DMS114 treated with DMSO at 0.1 percent for 48 hours (cell line): ENCODE measurements around the gene CUTC.

ENCODE experiments used
- DNase-seq: peaks from one replicate; lab custom pipeline; 2025; ENCODE audit not compliant: unreplicated experiment; lab: John Stamatoyannopoulos, UW

The CUTC gene

GRCh38 chr10:99782447-99783286 is 50.6 kb downstream of the CUTC start, which contains the start of gene ABCC2:
ABCC2 (plus strand) TSS chr10:99782640; CDS start chr10:99782845, 205 bp downstream.
- no peak for DNase-seq

- DNase-seq = no peak
These were observed 52.1 kb downstream of the CUTC start for GRCh38 chr10:99784016-99784726.

DNA sequence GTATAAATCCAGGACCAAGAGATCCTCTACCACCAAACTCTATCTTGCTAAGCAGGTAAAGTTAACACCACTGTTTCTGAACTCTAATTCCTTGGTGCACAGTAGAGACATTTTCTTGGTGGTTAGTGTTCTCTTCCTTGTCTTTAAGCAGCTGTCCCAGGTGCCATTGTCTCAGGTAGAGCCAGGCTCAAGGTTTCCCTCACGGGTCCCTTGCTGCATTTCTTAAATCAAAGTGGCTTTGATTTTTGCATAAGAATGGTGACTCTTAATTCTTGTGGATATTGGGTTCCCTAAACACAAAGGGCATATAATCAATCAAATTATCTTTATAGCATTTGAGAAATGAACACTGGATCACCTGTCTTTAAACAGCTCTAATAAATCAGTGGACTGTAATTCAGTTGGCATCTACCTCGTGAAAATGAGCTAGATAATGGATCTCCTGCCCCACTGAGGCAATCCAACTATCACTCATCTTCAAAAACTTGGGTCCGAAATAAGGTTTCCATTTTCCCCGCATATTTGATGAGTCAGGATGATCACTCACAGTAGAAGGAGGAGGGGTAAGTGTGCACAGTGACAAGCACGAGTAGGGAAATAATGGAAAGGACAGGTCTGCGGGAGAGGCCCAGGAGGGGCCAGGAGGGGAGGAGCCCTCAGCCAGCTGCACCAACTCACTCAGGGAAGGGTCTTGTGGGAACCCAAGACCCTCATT is 52.9 kb downstream of the CUTC start:
- DNase-seq = no peak

DNA sequence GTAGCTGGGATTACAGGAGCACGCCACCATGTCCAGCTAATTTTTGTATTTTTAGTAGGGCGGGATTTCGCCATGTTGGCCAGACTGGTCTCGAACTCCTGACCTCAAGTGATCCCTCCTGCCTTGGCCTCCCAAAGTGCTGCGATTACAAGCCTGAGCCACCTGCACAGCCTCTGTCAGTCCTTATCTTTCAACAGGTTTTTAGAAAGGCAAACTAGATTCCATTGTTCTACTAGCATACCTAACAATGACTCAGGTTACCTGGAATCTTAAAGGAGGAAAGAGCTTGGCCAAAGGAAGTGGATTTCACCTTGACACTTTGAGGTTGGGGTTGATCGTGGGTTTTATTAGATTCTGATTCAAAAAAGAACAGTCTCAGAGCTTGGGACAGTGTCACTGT is 53.6 kb downstream of the CUTC start:
- DNase-seq = no peak

DNA sequence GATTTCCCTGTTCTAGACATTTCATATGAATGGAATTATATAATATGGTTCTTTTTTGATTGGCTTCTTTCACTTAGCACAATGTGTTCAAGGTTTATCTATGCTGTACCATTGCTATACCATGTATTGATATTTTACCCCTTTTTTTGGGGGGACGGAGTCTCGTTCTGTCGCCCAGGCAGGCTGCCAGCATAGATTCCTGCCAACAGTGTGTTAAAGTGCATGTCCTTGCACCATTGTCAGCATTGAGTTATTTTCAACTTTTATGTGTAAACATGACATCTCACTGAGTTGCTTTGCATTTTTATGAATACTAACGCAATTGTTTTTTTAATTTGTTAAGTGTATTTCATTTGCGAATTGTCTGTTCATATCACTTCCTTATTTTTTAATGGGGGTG is 55.3 kb downstream of the CUTC start:
- DNase-seq = no peak

GRCh38 chr10:99787782-99788445 is 55.9 kb downstream of the CUTC start:
- DNase-seq = no peak

DNA sequence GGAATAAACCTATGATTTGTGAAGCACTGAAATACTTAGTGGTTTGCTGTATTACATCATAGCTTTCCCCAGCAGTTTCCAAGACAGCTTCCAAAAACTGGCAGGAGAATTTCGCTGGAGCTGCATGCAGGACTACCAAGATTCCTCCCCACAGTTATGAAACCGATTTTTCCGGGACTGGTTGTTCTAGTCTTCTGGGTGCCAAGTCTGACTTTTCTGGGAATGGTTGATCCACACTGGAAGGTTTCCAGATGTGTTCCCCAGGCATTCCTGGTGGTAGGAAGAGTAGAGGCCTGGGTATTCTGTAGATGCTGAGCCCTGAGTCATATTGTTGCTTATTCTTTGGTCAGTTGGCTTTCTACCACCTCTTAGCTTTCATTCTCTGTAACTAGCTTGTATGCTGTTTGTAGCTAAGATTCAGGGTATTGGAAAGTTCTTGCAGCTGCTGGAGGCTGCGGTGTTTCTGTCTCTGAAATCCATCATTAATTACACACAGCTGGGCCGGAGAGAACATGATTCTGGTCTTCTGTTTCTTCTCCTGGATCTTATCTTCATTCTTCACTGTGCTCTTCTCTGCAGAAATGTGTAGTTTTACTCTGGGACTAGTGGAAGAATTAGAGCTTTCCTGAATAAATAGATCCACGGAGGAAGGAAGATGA is 56.7 kb downstream of the CUTC start:
- DNase-seq = no peak

DNA sequence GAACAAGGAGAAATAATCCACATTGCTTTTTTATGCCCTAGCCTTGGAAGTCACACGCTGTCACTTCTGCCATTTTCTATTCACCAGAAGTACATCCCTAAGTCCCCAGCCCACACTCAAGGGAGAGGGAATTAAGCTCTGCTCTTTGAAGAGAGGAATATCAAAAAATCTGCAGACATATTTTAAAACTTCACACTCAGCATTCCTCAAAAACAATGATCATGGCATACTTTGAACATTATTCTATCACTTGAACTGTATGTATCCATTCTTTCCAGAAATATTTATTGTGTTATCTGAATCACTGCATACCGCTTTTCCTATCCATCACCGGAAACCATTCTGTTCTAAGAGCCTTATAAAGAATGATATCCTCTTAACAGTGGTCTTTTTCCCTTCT is 59.8 kb downstream of the CUTC start:
- no peak for DNase-seq

GRCh38 chr10:99793819-99794218 is 61.8 kb downstream of the CUTC start:
- DNase-seq = no peak

DNA sequence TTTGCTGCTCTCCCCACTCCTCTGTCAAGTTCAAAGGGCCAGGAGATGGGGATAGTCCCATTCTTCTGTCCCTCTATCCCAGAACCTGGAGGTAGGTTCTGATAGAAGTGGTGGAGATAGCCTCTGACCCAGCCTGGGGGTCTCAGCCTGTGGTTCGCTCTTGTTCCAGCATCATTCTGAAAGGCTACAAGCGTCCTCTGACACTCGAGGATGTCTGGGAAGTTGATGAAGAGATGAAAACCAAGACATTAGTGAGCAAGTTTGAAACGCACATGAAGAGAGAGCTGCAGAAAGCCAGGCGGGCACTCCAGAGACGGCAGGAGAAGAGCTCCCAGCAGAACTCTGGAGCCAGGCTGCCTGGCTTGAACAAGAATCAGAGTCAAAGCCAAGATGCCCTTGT is 64.9 kb downstream of the CUTC start:
- no peak for DNase-seq

GRCh38 chr10:99798031-99798430 is 66.0 kb downstream of the CUTC start:
- no peak for DNase-seq

DNA sequence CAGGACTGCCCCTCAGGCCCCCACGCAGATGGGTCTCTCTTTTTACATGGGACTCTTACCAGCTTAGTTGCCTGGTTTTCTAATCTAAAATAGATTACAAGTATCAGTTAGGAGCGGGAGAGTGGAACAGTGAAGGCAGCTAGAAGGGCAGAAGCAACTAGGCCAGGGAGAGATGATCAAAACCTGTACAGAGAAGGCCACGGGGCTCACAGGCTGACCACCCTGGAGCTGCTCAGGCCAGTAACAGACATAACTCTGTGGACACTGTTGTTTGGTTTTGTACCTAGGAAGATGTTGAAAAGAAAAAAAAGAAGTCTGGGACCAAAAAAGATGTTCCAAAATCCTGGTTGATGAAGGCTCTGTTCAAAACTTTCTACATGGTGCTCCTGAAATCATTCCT is 66.9 kb downstream of the CUTC start:
- DNase-seq = no peak

- DNase-seq = no peak
These were observed 67.6 kb downstream of the CUTC start for GRCh38 chr10:99799613-99800012.

- no peak for DNase-seq
These were observed 72.4 kb downstream of the CUTC start for GRCh38 chr10:99804471-99804870.

- no peak for DNase-seq
These were observed 73.2 kb downstream of the CUTC start for GRCh38 chr10:99805190-99805589.
